Brain microvascular endothelial cell (primary cell): ENCODE data around the gene JAML.
"Not testable (repeated sequence)": the region's sequence is repeated elsewhere in the genome, so short reads cannot be mapped to it uniquely, and the experiment has no call there.

Experiments used
- DNase-seq: peaks from one replicate; pipeline ENCODE4 v3.0.0-alpha.2; 2020
- H3K27ac ChIP-seq: fragments of 250-450 bp; sonication (Bioruptor Pico); 2 replicates; pipeline ENCODE4 v1.5.1; 2020; ENCODE audit warnings: mild to moderate bottlenecking, moderate library complexity
- H3K27me3 ChIP-seq: fragments of 250-450 bp; sonication (Bioruptor Pico); replicated peaks from 2 replicates; pipeline ENCODE4 v1.5.1; 2020; ENCODE audit warnings: mild to moderate bottlenecking
- H3K36me3 ChIP-seq: fragments of 250-450 bp; sonication (Bioruptor Pico); replicated peaks from 2 replicates; pipeline ENCODE4 v1.5.1; 2020; ENCODE audit warnings: mild to moderate bottlenecking
- H3K4me3 ChIP-seq: 2 replicates; pipeline ENCODE4 v1.5.1; 2011; ENCODE audit warnings: low read depth, mild to moderate bottlenecking, control low read depth, low read length, moderate library complexity
- CTCF ChIP-seq: IDR thresholded peaks from 2 replicates; pipeline ENCODE4 v1.5.1; 2011; ENCODE audit warnings: low read depth, mild to moderate bottlenecking, moderate library complexity, low read length, control low read depth, inconsistent platforms; ENCODE audit errors: missing control alignments
- in situ Hi-C: cut with HindIII; loops from 2 replicates; pipeline ENCODE4 v1.10.0; 2017; ENCODE audit warnings: low sequenced_read_pairs, low pct_ligation_motif_present

JAML gene

GRCh38 chr11:118186346-118187107 is 38.3 kb downstream of the JAML start:
- DNase-seq: no peak
- in situ Hi-C loops: no loop called here
- no peaks in the 10 kb centered on the region for H3K27me3 ChIP-seq
- no peak for TF ChIP-seq CTCF
- no peak overlapping the region for H3K27ac ChIP-seq
- no peak overlapping the region for H3K4me3 ChIP-seq
- no peaks in the 10 kb centered on the region for H3K36me3 ChIP-seq

- Histone ChIP-seq H3K4me3 (no peak overlapping the region), H3K27me3 (no peaks in the 10 kb centered on the region), H3K36me3 (no peaks in the 10 kb centered on the region), H3K27ac (no peak overlapping the region)
- in situ Hi-C loops: no loop called here
- no peak for TF ChIP-seq CTCF
- DNase-seq: no peak
These were observed 39.8 kb downstream of the JAML start for GRCh38 chr11:118184784-118185579.

GRCh38 chr11:118183691-118184090 is 41.1 kb downstream of the JAML start:
- H3K36me3 ChIP-seq, H3K27me3 ChIP-seq, in situ Hi-C loops, DNase-seq, H3K4me3 ChIP-seq, H3K27ac ChIP-seq: not testable (repeated sequence)

GRCh38 chr11:118180300-118180703 is 44.5 kb downstream of the JAML start:
- no peaks in the 10 kb centered on the region for H3K36me3 ChIP-seq
- no peak overlapping the region for H3K27ac ChIP-seq
- H3K27me3 ChIP-seq: peaks cover 8% of the 10 kb centered on the region
- no peak for TF ChIP-seq CTCF
- no peak for DNase-seq
- in situ Hi-C loops: no loop called here
- H3K4me3 ChIP-seq: no peak overlapping the region

- no peak for TF ChIP-seq CTCF
- H3K27ac ChIP-seq: no peak overlapping the region
- peaks cover 14% of the 10 kb centered on the region for H3K27me3 ChIP-seq
- in situ Hi-C loops: no loop called here
- H3K36me3 ChIP-seq: no peaks in the 10 kb centered on the region
- no peak overlapping the region for H3K4me3 ChIP-seq
- DNase-seq: no peak
These were observed 48.1 kb downstream of the JAML start for GRCh38 chr11:118176778-118177134.

GRCh38 chr11:118175993-118176777 is 48.6 kb downstream of the JAML start, which contains the start of gene SCN2B:
TSS of gene SCN2B (minus strand) at chr11:118176639. CDS start at chr11:118176431, 208 bp downstream.
- TF ChIP-seq CTCF: no peak
- no peak for DNase-seq
- Histone ChIP-seq H3K36me3 (no peaks in the 10 kb centered on the region), H3K27ac (no peak within 1 kb of the TSS), H3K4me3 (no peak within 1 kb of the TSS), H3K27me3 (peaks cover 17% of the 10 kb centered on the region)
- in situ Hi-C loops: no loop called here
